Measurements from ENCODE around the gene SNX7. TPM values are rescaled to one million over a fixed set of nuclear protein-coding genes. Genes with fewer than 3 reads are reported as not detected.

SNX7 gene
- total and polyA plus RNA-seq, 2 donors (not counting 1 experiment from before 2014, with no cell fraction given), result not detected

DNA sequence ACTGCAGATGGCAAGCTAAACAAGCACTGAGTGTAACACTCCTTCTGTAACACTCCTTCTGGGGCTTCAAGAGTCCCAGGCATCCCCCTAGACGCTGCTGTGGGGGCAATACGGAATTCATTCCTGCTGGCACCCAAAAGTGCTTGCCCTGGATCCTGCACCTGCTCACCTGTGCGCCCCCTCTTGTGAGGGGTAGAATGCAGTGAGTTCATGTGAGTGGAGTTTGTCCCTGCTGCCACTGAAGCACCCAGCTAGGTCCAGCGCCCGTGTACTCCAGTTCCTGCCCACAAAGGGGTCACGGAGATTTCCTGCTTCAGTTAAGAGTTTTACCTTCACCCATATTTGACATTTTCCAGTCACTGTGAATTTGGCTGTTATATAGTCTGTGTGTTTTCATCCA lies 130.0 kb downstream of the SNX7 start:
- 88% methylated on average over 3 of the region's 6 CpGs for WGBS (ENCODE audit: insufficient coverage)
- no peaks in the 10 kb centered on the region for H3K27me3 ChIP-seq (replicated peaks in 1 of 4; ENCODE audit: control extremely low read depth in 1 of 4, control insufficient read depth in 3 of 4, insufficient read depth in 4 of 4, low read length in 3 of 4)
- no peaks in the 10 kb centered on the region for H3K4me1 ChIP-seq (ENCODE audit: control insufficient read depth in 2 of 2, insufficient read depth in 2 of 2, low read length in 2 of 2)
- no peak overlapping the region for H3K27ac ChIP-seq (ENCODE audit: low read length in 2 of 2)
- Mint-ChIP-seq H3K27ac (no peak overlapping the region), H3K27me3 (no peaks in the 10 kb centered on the region), H3K4me1 (no peaks in the 10 kb centered on the region), H3K4me3 (no peak overlapping the region), H3K9me3 (ENCODE audit: insufficient read depth) (peaks cover 5% of the 10 kb centered on the region)
- TF ChIP-seq, protein P1, sequence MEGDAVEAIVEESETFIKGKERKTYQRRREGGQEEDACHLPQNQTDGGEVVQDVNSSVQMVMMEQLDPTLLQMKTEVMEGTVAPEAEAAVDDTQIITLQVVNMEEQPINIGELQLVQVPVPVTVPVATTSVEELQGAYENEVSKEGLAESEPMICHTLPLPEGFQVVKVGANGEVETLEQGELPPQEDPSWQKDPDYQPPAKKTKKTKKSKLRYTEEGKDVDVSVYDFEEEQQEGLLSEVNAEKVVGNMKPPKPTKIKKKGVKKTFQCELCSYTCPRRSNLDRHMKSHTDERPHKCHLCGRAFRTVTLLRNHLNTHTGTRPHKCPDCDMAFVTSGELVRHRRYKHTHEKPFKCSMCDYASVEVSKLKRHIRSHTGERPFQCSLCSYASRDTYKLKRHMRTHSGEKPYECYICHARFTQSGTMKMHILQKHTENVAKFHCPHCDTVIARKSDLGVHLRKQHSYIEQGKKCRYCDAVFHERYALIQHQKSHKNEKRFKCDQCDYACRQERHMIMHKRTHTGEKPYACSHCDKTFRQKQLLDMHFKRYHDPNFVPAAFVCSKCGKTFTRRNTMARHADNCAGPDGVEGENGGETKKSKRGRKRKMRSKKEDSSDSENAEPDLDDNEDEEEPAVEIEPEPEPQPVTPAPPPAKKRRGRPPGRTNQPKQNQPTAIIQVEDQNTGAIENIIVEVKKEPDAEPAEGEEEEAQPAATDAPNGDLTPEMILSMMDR (IDR thresholded peaks at IDR 0.05), result no peak
- no peak for TF ChIP-seq EZH2 (IDR thresholded peaks at IDR 0.05; ENCODE audit: borderline replicate concordance, insufficient read depth, low read depth, low read length, poor library complexity, severe bottlenecking)
- ChIA-PET POLR2A (no interaction called here), CTCF (interaction anchor here (1.6 kb wide), 1 partner anchor 689 kb away, joined by 4 read pairs; no protein-coding TSS in a partner anchor)
- no peak overlapping the region for H3K9ac ChIP-seq (ENCODE audit: low read length)
- no peak overlapping the region for H2AFZ ChIP-seq (ENCODE audit: insufficient read depth, low read depth, low read length, poor library complexity, severe bottlenecking)
- ATAC-seq (ENCODE audit: low read depth) (no peak), DNase-seq (no peak)
- H3K4me3 ChIP-seq (ENCODE audit: control extremely low read depth in 1 of 5, extremely low read depth in 1 of 5, insufficient read depth in 1 of 5, low read depth in 2 of 5, low read length in 4 of 5), result no peak overlapping the region
- no peaks in the 10 kb centered on the region for H3K36me3 ChIP-seq (replicated peaks in 1 of 2; ENCODE audit: control extremely low read depth in 1 of 2, control insufficient read depth in 1 of 2, extremely low read depth in 1 of 2, insufficient read depth in 2 of 2, low read length in 1 of 2)
- H4K20me1 ChIP-seq (ENCODE audit: control insufficient read depth, insufficient read depth, low read length, poor library complexity, severe bottlenecking), result no peaks in the 10 kb centered on the region
- intact Hi-C loops (cut with micrococcal nuclease), result loop anchor here (5.0 kb wide), 1 partner anchor 896 kb away; no protein-coding TSS in a partner anchor
- no peaks in the 10 kb centered on the region for H3K79me2 ChIP-seq (ENCODE audit: control insufficient read depth, insufficient read depth, low read length)
- H3K9me3 ChIP-seq (ENCODE audit: control extremely low read depth in 1 of 3, control insufficient read depth in 2 of 3, insufficient read depth in 1 of 3, low read length in 2 of 3), result no peaks in the 10 kb centered on the region
- no peak overlapping the region for H3K4me2 ChIP-seq (replicated peaks; ENCODE audit: low read depth, low read length, poor library complexity, severe bottlenecking)

DNA sequence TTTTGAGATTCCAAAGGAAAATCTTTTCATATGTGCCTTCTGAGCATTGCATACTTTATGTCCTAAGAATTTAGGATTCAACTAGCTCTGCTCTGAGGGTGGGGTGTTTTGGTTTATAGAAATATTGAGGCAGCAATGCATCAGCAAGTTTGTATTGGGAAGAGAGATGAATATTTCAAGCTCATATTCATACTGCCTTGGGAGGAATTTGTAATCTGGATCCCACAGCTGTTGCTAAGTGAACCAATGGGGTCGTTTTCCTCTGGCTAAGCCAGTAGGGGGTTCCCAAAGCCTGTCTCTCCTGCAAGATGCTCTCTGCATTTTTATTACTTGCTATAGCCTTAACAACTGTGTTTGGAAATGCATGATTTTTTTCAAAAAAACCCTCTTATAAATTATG lies 130.6 kb downstream of the SNX7 start:
- POLR2A ChIA-PET, result no interaction called here

More for the DNA sequence above, 130.6 kb downstream of the SNX7 start:
- intact Hi-C loops (cut with micrococcal nuclease), result loop anchor here (5.0 kb wide), 1 partner anchor 895 kb away; no protein-coding TSS in a partner anchor
- Histone ChIP-seq H2AFZ (ENCODE audit: insufficient read depth, low read depth, low read length, poor library complexity, severe bottlenecking) (no peak overlapping the region), H3K4me1 (ENCODE audit: control insufficient read depth in 2 of 2, insufficient read depth in 2 of 2, low read length in 2 of 2) (no peaks in the 10 kb centered on the region), H3K79me2 (ENCODE audit: control insufficient read depth, insufficient read depth, low read length) (no peaks in the 10 kb centered on the region), H3K9ac (ENCODE audit: low read length) (no peak overlapping the region), H4K20me1 (ENCODE audit: control insufficient read depth, insufficient read depth, low read length, poor library complexity, severe bottlenecking) (no peaks in the 10 kb centered on the region), H3K9me3 (ENCODE audit: control extremely low read depth in 1 of 3, control insufficient read depth in 2 of 3, insufficient read depth in 1 of 3, low read length in 2 of 3) (no peaks in the 10 kb centered on the region), H3K4me2 (replicated peaks; ENCODE audit: low read depth, low read length, poor library complexity, severe bottlenecking) (no peak overlapping the region), H3K27me3 (replicated peaks in 1 of 4; ENCODE audit: control extremely low read depth in 1 of 4, control insufficient read depth in 3 of 4, insufficient read depth in 4 of 4, low read length in 3 of 4) (no peaks in the 10 kb centered on the region), H3K4me3 (ENCODE audit: control extremely low read depth in 1 of 5, extremely low read depth in 1 of 5, insufficient read depth in 1 of 5, low read depth in 2 of 5, low read length in 4 of 5) (no peak overlapping the region), H3K27ac (ENCODE audit: low read length in 2 of 2) (no peak overlapping the region), H3K36me3 (replicated peaks in 1 of 2; ENCODE audit: control extremely low read depth in 1 of 2, control insufficient read depth in 1 of 2, extremely low read depth in 1 of 2, insufficient read depth in 2 of 2, low read length in 1 of 2) (no peaks in the 10 kb centered on the region)
- Mint-ChIP-seq H3K4me1 (no peaks in the 10 kb centered on the region), H3K27me3 (no peaks in the 10 kb centered on the region), H3K4me3 (no peak overlapping the region), H3K9me3 (ENCODE audit: insufficient read depth) (no peaks in the 10 kb centered on the region), H3K27ac (no peak overlapping the region)
- CTCF ChIA-PET, result interaction anchor here (1.6 kb wide), 1 partner anchor 689 kb away, joined by 4 read pairs; no protein-coding TSS in a partner anchor
- WGBS (ENCODE audit: insufficient coverage), result no CpG with 5 or more reads among the region's 1 CpG
- DNase-seq, result no peak
- ATAC-seq (ENCODE audit: low read depth), result no peak
- TF ChIP-seq, protein P1 (IDR thresholded peaks at IDR 0.05), result no peak
